Right atrium auricular region (tissue), 2 donors: ENCODE data around the gene PARP1. TPM values are rescaled to one million over a fixed set of nuclear protein-coding genes. Genes with fewer than 3 reads are reported as not detected.

Experiments
- DNase-seq: peaks from one replicate; pipeline ENCODE4 v3.0.0-alpha.2; 2019; ENCODE audit warnings: low spot score
- H3K27ac ChIP-seq, 2 donors: fragments of 200-600 bp; sonication (generic); 1 replicate in 1 of 2; 2 replicates in 1 of 2; pipeline ENCODE4 v1.5.1; 2016 to 2019
- H3K27me3 ChIP-seq, 2 donors: fragments of 200-600 bp; sonication (generic); one replicate each; pipeline versions ENCODE4 v1.5.1 to v1.6.0; 2017 to 2019
- H3K36me3 ChIP-seq: fragments of 200-600 bp; sonication (generic); one replicate; pipeline ENCODE4 v1.5.1; 2016
- H3K4me1 ChIP-seq, 2 donors: fragments of 200-600 bp; sonication (generic); one replicate each; pipeline versions ENCODE4 v1.5.1 to v1.6.0; 2017 to 2019
- H3K4me3 ChIP-seq, 2 donors: fragments of 200-600 bp; sonication (generic); 1 replicate in 1 of 2; 2 replicates in 1 of 2; pipeline ENCODE4 v1.5.1; 2017 to 2019; ENCODE audit warnings: mild to moderate bottlenecking in 1 of 2, moderate library complexity in 1 of 2
- H3K9me3 ChIP-seq, 2 donors: fragments of 200-600 bp; sonication (generic); one replicate each; pipeline ENCODE4 v1.5.1; 2019
- CTCF ChIP-seq, 2 donors: fragments of 200-600 bp; sonication (generic); IDR thresholded peaks; one replicate each; pipeline ENCODE4 v1.5.1; 2019; ENCODE audit warnings: antibody characterized with exemption in 2 of 2
- total RNA-seq, 2 donors: library from RNA; depleted of rRNA; stranded (reverse); fragments of >200 nt; gene quantifications; one replicate each; pipeline ENCODE4 v1.1.0, GENCODE V29; 2016

PARP1 gene
- total RNA-seq, 2 donors from 2014 or later: 68.0 to 70.6 TPM

GRCh38 chr1:226376300-226376699 lies 31.6 kb downstream of the PARP1 start:
- Histone ChIP-seq H3K4me1 (peaks cover 0 to 20% of the 10 kb centered on the region in 2 donors), H3K36me3 (peaks cover 79% of the 10 kb centered on the region), H3K9me3 (no peaks in the 10 kb centered on the region), H3K27ac (no peak overlapping the region), H3K4me3 (no peak overlapping the region), H3K27me3 (no peaks in the 10 kb centered on the region)
- DNase-seq: no peak
- no peak for TF ChIP-seq CTCF (IDR thresholded peaks at IDR 0.05)

GRCh38 chr1:226373376-226373775 lies 34.5 kb downstream of the PARP1 start:
- H3K9me3 ChIP-seq: no peaks in the 10 kb centered on the region
- peaks cover 0 to 32% of the 10 kb centered on the region in 2 donors for H3K4me1 ChIP-seq
- DNase-seq: no peak
- no peak overlapping the region for H3K4me3 ChIP-seq
- no peak for TF ChIP-seq CTCF (IDR thresholded peaks at IDR 0.05)
- H3K36me3 ChIP-seq: peaks cover 62% of the 10 kb centered on the region
- H3K27ac ChIP-seq: peak overlapping the region in 1 of 2 donors; percentile 1
- H3K27me3 ChIP-seq: no peaks in the 10 kb centered on the region

GRCh38 chr1:226372885-226373284 lies 35.0 kb downstream of the PARP1 start:
- DNase-seq: no peak
- TF ChIP-seq CTCF (IDR thresholded peaks at IDR 0.05): no peak
- H3K27me3 ChIP-seq: no peaks in the 10 kb centered on the region
- peak overlapping the region in 1 of 2 donors; percentile 1 for H3K27ac ChIP-seq
- H3K9me3 ChIP-seq: no peaks in the 10 kb centered on the region
- no peak overlapping the region for H3K4me3 ChIP-seq
- H3K4me1 ChIP-seq: peaks cover 0 to 32% of the 10 kb centered on the region in 2 donors
- peaks cover 62% of the 10 kb centered on the region for H3K36me3 ChIP-seq

GRCh38 chr1:226371866-226372490 lies 35.9 kb downstream of the PARP1 start:
- Histone ChIP-seq H3K27ac (no peak overlapping the region), H3K4me3 (no peak overlapping the region), H3K9me3 (no peaks in the 10 kb centered on the region), H3K36me3 (peaks cover 64% of the 10 kb centered on the region), H3K4me1 (peaks cover 0 to 32% of the 10 kb centered on the region in 2 donors), H3K27me3 (no peaks in the 10 kb centered on the region)
- no peak for TF ChIP-seq CTCF (IDR thresholded peaks at IDR 0.05)
- no peak for DNase-seq

- H3K27me3 ChIP-seq: no peaks in the 10 kb centered on the region
- H3K36me3 ChIP-seq: peaks cover 64% of the 10 kb centered on the region
- H3K4me1 ChIP-seq: peaks cover 0 to 32% of the 10 kb centered on the region in 2 donors
- no peak for DNase-seq
- H3K9me3 ChIP-seq: no peaks in the 10 kb centered on the region
- H3K27ac ChIP-seq: no peak overlapping the region
- H3K4me3 ChIP-seq: no peak overlapping the region
- TF ChIP-seq CTCF (IDR thresholded peaks at IDR 0.05): no peak
These were observed 36.7 kb downstream of the PARP1 start for GRCh38 chr1:226371027-226371694.
